Mesothelial cell of epicardium (in vitro differentiated cells): ENCODE measurements around the gene STK39. TPM values are rescaled to one million over a fixed set of nuclear protein-coding genes. Genes with fewer than 3 reads are reported as not detected.

Source experiments
- DNase-seq, 2 experiments: peaks; one replicate each; pipeline ENCODE4 v3.0.0; 2021; ENCODE audit warnings: low spot score in 2 of 2; ENCODE audit not compliant: unreplicated experiment in 2 of 2
- H3K27ac Mint-ChIP-seq: 2 replicates; pipeline ENCODE4 v1.8.0; 2021; ENCODE audit warnings: mixed read lengths
- H3K27me3 Mint-ChIP-seq: 2 replicates; pipeline ENCODE4 v1.8.0; 2021; ENCODE audit warnings: low read depth, mixed read lengths
- H3K36me3 Mint-ChIP-seq: 2 replicates; pipeline ENCODE4 v1.8.0; 2021; ENCODE audit warnings: mixed read lengths
- H3K4me1 Mint-ChIP-seq: 2 replicates; pipeline ENCODE4 v1.8.0; 2021; ENCODE audit warnings: mixed read lengths
- H3K4me3 Mint-ChIP-seq: 2 replicates; pipeline ENCODE4 v1.8.0; 2021; ENCODE audit warnings: mild to moderate bottlenecking, moderate library complexity, mixed read lengths
- H3K9me3 Mint-ChIP-seq: 2 replicates; pipeline ENCODE4 v1.8.0; 2021; ENCODE audit warnings: mixed read lengths
- CTCF ChIP-seq: fragments of 200-600 bp; sonication (generic); IDR thresholded peaks from one replicate; pipeline ENCODE4 v1.5.0; 2021; ENCODE audit warnings: antibody characterized with exemption; ENCODE audit not compliant: unreplicated experiment
- total RNA-seq: library from RNA; stranded (reverse); gene quantifications from 3 replicates; pipeline ENCODE4 v1.2.1, GENCODE V29; 2021

Gene STK39
- total RNA-seq, 1 donor from 2014 or later, result 18.7 TPM

GRCh38 chr2:167928434-167928833 lies 319.0 kb downstream of the STK39 start:
- no peak for TF ChIP-seq CTCF

GRCh38 chr2:167925758-167926157 lies 321.6 kb downstream of the STK39 start:
- Mint-ChIP-seq H3K9me3 (no peaks in the 10 kb centered on the region), H3K4me3 (no peak overlapping the region), H3K27ac (no peak overlapping the region), H3K27me3 (peaks cover 5% of the 10 kb centered on the region), H3K36me3 (no peaks in the 10 kb centered on the region), H3K4me1 (peaks cover 9% of the 10 kb centered on the region)
- no peak for TF ChIP-seq CTCF
- DNase-seq, result no peak

More at GRCh38 chr2:167928434-167928833, 319.0 kb downstream of the STK39 start:
- DNase-seq, result no peak
- Mint-ChIP-seq H3K9me3 (peaks cover 9% of the 10 kb centered on the region), H3K27ac (no peak overlapping the region), H3K4me3 (no peak overlapping the region), H3K27me3 (peaks cover 5% of the 10 kb centered on the region), H3K36me3 (no peaks in the 10 kb centered on the region), H3K4me1 (peaks cover 9% of the 10 kb centered on the region)

- H3K27ac Mint-ChIP-seq, result no peak overlapping the region
- no peaks in the 10 kb centered on the region for H3K36me3 Mint-ChIP-seq
- H3K4me3 Mint-ChIP-seq, result no peak overlapping the region
- no peak for TF ChIP-seq CTCF
- peaks cover 9% of the 10 kb centered on the region for H3K4me1 Mint-ChIP-seq
- no peaks in the 10 kb centered on the region for H3K9me3 Mint-ChIP-seq
- no peak for DNase-seq
- peaks cover 4% of the 10 kb centered on the region for H3K27me3 Mint-ChIP-seq
These were observed 322.8 kb downstream of the STK39 start for GRCh38 chr2:167924556-167924955.

GRCh38 chr2:167916756-167917155 lies 330.6 kb downstream of the STK39 start:
- Mint-ChIP-seq H3K27me3 (no peaks in the 10 kb centered on the region), H3K4me1 (no peaks in the 10 kb centered on the region), H3K9me3 (peaks cover 9% of the 10 kb centered on the region), H3K4me3 (no peak overlapping the region), H3K27ac (no peak overlapping the region), H3K36me3 (no peaks in the 10 kb centered on the region)
- TF ChIP-seq CTCF, result no peak
- no peak for DNase-seq

GRCh38 chr2:167914969-167915368 lies 332.4 kb downstream of the STK39 start:
- Mint-ChIP-seq H3K27ac (no peak overlapping the region), H3K4me3 (no peak overlapping the region), H3K4me1 (no peaks in the 10 kb centered on the region), H3K27me3 (no peaks in the 10 kb centered on the region), H3K9me3 (peaks cover 12% of the 10 kb centered on the region), H3K36me3 (no peaks in the 10 kb centered on the region)
- no peak for TF ChIP-seq CTCF
- DNase-seq, result no peak

GRCh38 chr2:167908786-167909185 lies 338.6 kb downstream of the STK39 start:
- TF ChIP-seq CTCF, result no peak
- H3K4me3 Mint-ChIP-seq, result no peak overlapping the region
- peaks cover 1% of the 10 kb centered on the region for H3K27me3 Mint-ChIP-seq
- no peak for DNase-seq
- peaks cover 5% of the 10 kb centered on the region for H3K9me3 Mint-ChIP-seq
- H3K4me1 Mint-ChIP-seq, result no peaks in the 10 kb centered on the region
- H3K36me3 Mint-ChIP-seq, result no peaks in the 10 kb centered on the region
- no peak overlapping the region for H3K27ac Mint-ChIP-seq
